HCT116 (cell line): ENCODE data around the gene FOXK2. TPM values are rescaled to one million over a fixed set of nuclear protein-coding genes. Genes with fewer than 3 reads are reported as not detected.

Source experiments
- ATAC-seq: fragments of 200-7000 bp; cut with Tn5 transposase; 2 replicates; pipeline ENCODE4 v1.9.1; 2020; ENCODE audit warnings: mild to moderate bottlenecking, moderate library complexity
- BruUV-seq: library from RNA; stranded (reverse); fragments of 400-500 nt; replicated peaks from 2 replicates; lab custom pipeline; 2021; lab: Mats Ljungman, UMichigan
- CTCF ChIA-PET: fragments of 300-600 bp; sonication (Branson Sonifier 250); formaldehyde crosslinking; loops from one replicate; lab custom pipeline; 2021; ENCODE audit warnings: antibody characterized with exemption; lab: Charles Lee
- POLR2A ChIA-PET: fragments of 300-600, 350-600 bp; sonication (Branson Sonifier 250); formaldehyde crosslinking; loops from one replicate; lab custom pipeline; 2021; ENCODE audit warnings: antibody characterized with exemption; lab: Charles Lee
- RAD21 ChIA-PET, 2 experiments: fragments of 300-600 bp; sonication (Branson Sonifier 250); formaldehyde crosslinking; loops; one replicate each; lab custom pipeline; 2023; ENCODE audit warnings: low total read pairs in 2 of 2; ENCODE audit not compliant: uncharacterized antibody in 2 of 2, unreplicated experiment in 2 of 2, low non-redundant PET in 1 of 2; lab: Charles Lee
- DNase-seq: peaks from one replicate; pipeline ENCODE4 v3.0.0-alpha.2; 2010; ENCODE audit warnings: low read depth, low spot score
- H2AFZ ChIP-seq: fragments of 200-600 bp; shearing (Covaris generic), sonication (generic); 2 replicates; pipeline ENCODE4 v1.6.1; 2017; ENCODE audit warnings: low read depth, mixed run types, mixed read lengths, antibody characterized with exemption, low read length; ENCODE audit not compliant: poor library complexity, severe bottlenecking
- H3K27ac ChIP-seq: 2 replicates; pipeline ENCODE4 v1.5.1; 2012; ENCODE audit warnings: low read depth, low read length
- H3K27me3 ChIP-seq: fragments of 200-600 bp; sonication (generic); 2 replicates; pipeline ENCODE4 v1.6.1; 2016; ENCODE audit warnings: mixed run types, low read length, mixed read lengths; ENCODE audit not compliant: insufficient read depth
- H3K36me3 ChIP-seq, 2 experiments: fragments of 200-500 bp in 1 of 2; fragments of 200-600 bp in 1 of 2; sonication (Bioruptor generic) in 1 of 2; sonication (generic) in 1 of 2; 2 replicates each; pipeline versions ENCODE4 v1.5.1 to v1.6.1; 2014 to 2016; ENCODE audit warnings: low read length in 2 of 2, inconsistent platforms in 1 of 2, mixed read lengths in 1 of 2, mixed run types in 1 of 2; ENCODE audit not compliant: insufficient read depth in 2 of 2, control insufficient read depth in 1 of 2
- H3K4me1 ChIP-seq, 2 experiments: fragments of 200-600 bp in 1 of 2; sonication (generic) in 1 of 2; 2 replicates each; pipeline versions ENCODE4 v1.5.1 to v1.6.1; 2012 to 2017; ENCODE audit warnings: low read length in 2 of 2, inconsistent platforms in 1 of 2, mild to moderate bottlenecking in 1 of 2, mixed read lengths in 1 of 2, mixed run types in 1 of 2, moderate library complexity in 1 of 2; ENCODE audit not compliant: insufficient read depth in 2 of 2, control insufficient read depth in 1 of 2
- H3K4me2 ChIP-seq: fragments of 200-600 bp; sonication (generic); 2 replicates; pipeline ENCODE4 v1.6.1; 2017; ENCODE audit warnings: mixed run types, low read length, mixed read lengths
- H3K4me3 ChIP-seq, 2 experiments: fragments of 200-600 bp in 1 of 2; sonication (generic) in 1 of 2; replicated peaks in 1 of 2; 2 replicates each; pipeline ENCODE4 v1.5.1; 2011 to 2016; ENCODE audit warnings: low read length in 2 of 2, control low read depth in 1 of 2, low read depth in 1 of 2, mild to moderate bottlenecking in 1 of 2, mixed read lengths in 1 of 2, mixed run types in 1 of 2
- H3K79me2 ChIP-seq: fragments of 200-600 bp; sonication (generic); 2 replicates; pipeline ENCODE4 v1.6.1; 2017; ENCODE audit warnings: mild to moderate bottlenecking, mixed run types, low read length, moderate library complexity, mixed read lengths; ENCODE audit not compliant: insufficient read depth
- H3K9ac ChIP-seq: fragments of 200-600 bp; sonication (generic); 2 replicates; pipeline ENCODE4 v1.6.1; 2016; ENCODE audit warnings: low read length, mixed read lengths
- H3K9me2 ChIP-seq: fragments of 200-600 bp; sonication (generic), shearing (Covaris generic); 2 replicates; pipeline ENCODE4 v1.6.1; 2017; ENCODE audit warnings: mixed run types, mild to moderate bottlenecking, moderate library complexity; ENCODE audit not compliant: insufficient read depth
- H3K9me3 ChIP-seq, 2 experiments: fragments of 200-500 bp in 1 of 2; fragments of 200-600 bp in 1 of 2; sonication (Bioruptor generic) in 1 of 2; sonication (generic) in 1 of 2; 2 replicates each; pipeline ENCODE4 v1.6.1; 2014 to 2017; ENCODE audit warnings: low read length in 2 of 2, mixed read lengths in 2 of 2, inconsistent platforms in 1 of 2, low read depth in 1 of 2, mild to moderate bottlenecking in 1 of 2, mixed run types in 1 of 2, moderate library complexity in 1 of 2; ENCODE audit not compliant: control insufficient read depth in 1 of 2, insufficient read depth in 1 of 2
- H4K20me1 ChIP-seq: fragments of 200-600 bp; sonication (generic), shearing (Covaris generic); 2 replicates; pipeline ENCODE4 v1.6.1; 2017; ENCODE audit warnings: mixed run types, mild to moderate bottlenecking, moderate library complexity; ENCODE audit not compliant: insufficient read depth
- CBX3 ChIP-seq: IDR thresholded peaks from 2 replicates; pipeline ENCODE4 v1.6.1; 2012; ENCODE audit warnings: low read depth
- YY1 ChIP-seq: IDR thresholded peaks from 2 replicates; pipeline ENCODE4 v1.6.1; 2011; ENCODE audit warnings: low read length, low read depth, moderate library complexity, mild to moderate bottlenecking; ENCODE audit not compliant: insufficient replicate concordance; ENCODE audit errors: extremely low read depth
- ZFX ChIP-seq: fragments of 450-650 bp; IDR thresholded peaks from 2 replicates; pipeline ENCODE4 v1.6.1; 2017
- intact Hi-C: fragments of 100-400 bp; cut with micrococcal nuclease; formaldehyde crosslinking; loops from 2 replicates; pipeline ENCODE4 v1.10.0; 2022
- total RNA-seq: library from RNA; stranded (reverse); gene quantifications from one replicate; pipeline ENCODE4 v1.2.1, GENCODE V29; 2021; ENCODE audit not compliant: unreplicated experiment
- TF ChIP-seq, protein P1 (sequence below): IDR thresholded peaks from 2 replicates; pipeline ENCODE4 v1.6.1; 2012; ENCODE audit warnings: low read depth

Gene FOXK2
- total RNA-seq, 1 experiment from 2014 or later, result 122 TPM

DNA sequence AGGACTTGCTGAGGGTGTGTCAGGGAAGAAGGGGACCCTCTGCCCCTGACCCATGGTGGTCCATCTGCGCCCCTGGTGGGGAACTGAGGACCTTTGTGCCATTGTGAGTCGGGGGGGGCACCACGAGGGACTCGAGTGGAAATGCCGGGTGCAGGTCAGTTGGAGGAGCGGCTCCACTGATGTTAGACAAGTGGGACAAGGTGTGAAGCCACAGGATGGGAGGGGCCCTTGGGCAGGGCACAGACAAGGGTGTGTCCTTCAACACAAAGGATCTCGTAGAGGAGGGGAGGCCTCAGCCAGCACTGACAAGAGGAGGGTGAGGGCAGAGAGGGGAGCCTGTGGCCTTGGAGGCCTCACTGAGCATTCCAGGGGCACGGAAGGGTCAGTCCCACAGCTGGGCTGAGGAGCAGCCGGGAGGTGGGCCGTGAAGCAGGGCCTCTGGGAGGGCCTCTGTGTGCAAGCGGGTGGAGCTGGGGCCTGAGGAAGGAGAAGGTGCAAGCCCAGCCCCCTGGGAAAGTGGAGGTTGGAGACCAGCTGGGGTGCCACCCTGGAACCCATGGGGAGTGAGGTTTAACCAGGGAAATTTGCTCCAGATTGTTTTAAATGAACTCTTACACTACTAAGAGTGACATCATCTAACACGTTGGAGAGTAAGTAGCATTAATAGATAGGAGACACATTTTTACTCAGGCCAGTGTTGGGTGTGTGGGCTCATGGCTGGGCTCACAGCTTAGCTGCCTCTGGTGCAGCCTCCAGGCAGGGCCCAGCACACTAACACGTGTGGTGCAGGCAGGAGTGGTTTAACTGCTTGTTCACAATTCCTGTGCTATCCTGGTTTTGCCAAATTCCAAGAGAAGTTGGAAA, 33.1 kb upstream of the FOXK2 start:
- ChIA-PET CTCF (no interaction called here), RAD21 (no interaction called here), POLR2A (no interaction called here)
- no peaks in the 10 kb centered on the region for H3K79me2 ChIP-seq
- no peak overlapping the region for H3K27ac ChIP-seq
- H3K4me3 ChIP-seq, result no peak overlapping the region
- H2AFZ ChIP-seq, result no peak overlapping the region
- ATAC-seq (no peak), DNase-seq (no peak)
- H3K27me3 ChIP-seq, result no peaks in the 10 kb centered on the region
- intact Hi-C loops, result no loop called here
- TF ChIP-seq, protein P1, sequence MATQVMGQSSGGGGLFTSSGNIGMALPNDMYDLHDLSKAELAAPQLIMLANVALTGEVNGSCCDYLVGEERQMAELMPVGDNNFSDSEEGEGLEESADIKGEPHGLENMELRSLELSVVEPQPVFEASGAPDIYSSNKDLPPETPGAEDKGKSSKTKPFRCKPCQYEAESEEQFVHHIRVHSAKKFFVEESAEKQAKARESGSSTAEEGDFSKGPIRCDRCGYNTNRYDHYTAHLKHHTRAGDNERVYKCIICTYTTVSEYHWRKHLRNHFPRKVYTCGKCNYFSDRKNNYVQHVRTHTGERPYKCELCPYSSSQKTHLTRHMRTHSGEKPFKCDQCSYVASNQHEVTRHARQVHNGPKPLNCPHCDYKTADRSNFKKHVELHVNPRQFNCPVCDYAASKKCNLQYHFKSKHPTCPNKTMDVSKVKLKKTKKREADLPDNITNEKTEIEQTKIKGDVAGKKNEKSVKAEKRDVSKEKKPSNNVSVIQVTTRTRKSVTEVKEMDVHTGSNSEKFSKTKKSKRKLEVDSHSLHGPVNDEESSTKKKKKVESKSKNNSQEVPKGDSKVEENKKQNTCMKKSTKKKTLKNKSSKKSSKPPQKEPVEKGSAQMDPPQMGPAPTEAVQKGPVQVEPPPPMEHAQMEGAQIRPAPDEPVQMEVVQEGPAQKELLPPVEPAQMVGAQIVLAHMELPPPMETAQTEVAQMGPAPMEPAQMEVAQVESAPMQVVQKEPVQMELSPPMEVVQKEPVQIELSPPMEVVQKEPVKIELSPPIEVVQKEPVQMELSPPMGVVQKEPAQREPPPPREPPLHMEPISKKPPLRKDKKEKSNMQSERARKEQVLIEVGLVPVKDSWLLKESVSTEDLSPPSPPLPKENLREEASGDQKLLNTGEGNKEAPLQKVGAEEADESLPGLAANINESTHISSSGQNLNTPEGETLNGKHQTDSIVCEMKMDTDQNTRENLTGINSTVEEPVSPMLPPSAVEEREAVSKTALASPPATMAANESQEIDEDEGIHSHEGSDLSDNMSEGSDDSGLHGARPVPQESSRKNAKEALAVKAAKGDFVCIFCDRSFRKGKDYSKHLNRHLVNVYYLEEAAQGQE, result no peak
- H3K9ac ChIP-seq, result no peak overlapping the region
- no peak overlapping the region for H3K4me2 ChIP-seq
- BruUV-seq, result no TSS peak
- no peaks in the 10 kb centered on the region for H4K20me1 ChIP-seq
- no peaks in the 10 kb centered on the region; a peak in 1 of 4 replicates for H3K4me1 ChIP-seq
- H3K9me3 ChIP-seq, result no peaks in the 10 kb centered on the region
- peaks cover 32 to 39% of the 10 kb centered on the region in 2 experiments; a peak in 3 of 4 replicates for H3K36me3 ChIP-seq
- no peaks in the 10 kb centered on the region for H3K9me2 ChIP-seq

DNA sequence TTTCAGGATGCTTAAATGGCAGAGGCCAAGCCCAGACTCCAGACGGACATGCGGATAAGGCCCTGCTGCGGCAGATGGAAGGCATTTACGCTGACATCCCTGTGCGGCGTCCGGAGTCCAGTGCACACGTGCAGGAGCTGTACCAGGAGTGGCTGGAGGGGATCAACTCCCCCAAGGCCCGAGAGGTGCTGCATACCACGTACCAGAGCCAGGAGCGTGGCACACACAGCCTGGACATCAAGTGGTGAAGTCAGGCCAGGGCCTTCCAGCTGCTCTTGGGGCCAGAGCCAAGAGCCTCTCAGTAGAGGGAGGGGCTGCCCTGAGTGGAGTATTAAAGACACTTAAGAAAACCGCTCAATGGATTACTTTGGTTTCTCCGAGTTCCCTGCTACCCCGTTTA, 31.6 kb upstream of the FOXK2 start:
- TF ChIP-seq ZFX (no peak), CBX3 (no peak), YY1 (no peak)
- Histone ChIP-seq H3K27ac (no peak overlapping the region), H3K4me2 (no peak overlapping the region), H3K36me3 (peaks cover 25 to 30% of the 10 kb centered on the region in 2 experiments; a peak in 3 of 4 replicates), H3K4me3 (no peak overlapping the region), H3K79me2 (no peaks in the 10 kb centered on the region), H3K9me2 (no peaks in the 10 kb centered on the region), H4K20me1 (no peaks in the 10 kb centered on the region), H3K27me3 (no peaks in the 10 kb centered on the region), H2AFZ (no peak overlapping the region), H3K9me3 (no peaks in the 10 kb centered on the region), H3K9ac (no peak overlapping the region), H3K4me1 (peaks cover 6 to 8% of the 10 kb centered on the region in 2 experiments)
- POLR2A ChIA-PET, result no interaction called here
- RAD21 ChIA-PET, result no interaction called here
- no peak for DNase-seq
- BruUV-seq, result no TSS peak
- intact Hi-C loops, result no loop called here
- ATAC-seq, result no peak
- CTCF ChIA-PET, result no interaction called here
